Bronchus fibroblast of lung (primary cell): ENCODE results near the gene MORF4L2. TPM values are rescaled to one million over a fixed set of nuclear protein-coding genes. Genes with fewer than 3 reads are reported as not detected.

Experiments used
- total RNA-seq: library from RNA; depleted of rRNA; stranded (reverse); fragments of >200 nt; gene quantifications from 2 replicates; pipeline ENCODE4 v1.2.3, GENCODE V29; 2015

The MORF4L2 gene
- 382 and 609 TPM in 2 replicates for total RNA-seq

GRCh38 chrX:103686199-103687072, at the start of gene MORF4L2:
Gene MORF4L2, minus strand, starts transcription at chrX:103686699. Its CDS starts 9,672 bp downstream, at chrX:103677027.

GRCh38 chrX:103710609-103711008, 24.1 kb upstream of the MORF4L2 start, which contains the start of gene TMEM31:
Gene TMEM31, plus strand, starts transcription at chrX:103710909. Its CDS starts 1,350 bp downstream, at chrX:103712259.

GRCh38 chrX:103628386-103629317, 57.8 kb downstream of the MORF4L2 start, which contains the start of gene TCEAL1:
Gene TCEAL1, plus strand, starts transcription at chrX:103628975. Its CDS starts 942 bp downstream, at chrX:103629917.

Other genes with a start within 250 kb of the MORF4L2 start
- under 0.01 TPM in 1 of 2 replicates, not detected in the other for gene RAB40A, start 167.2 kb downstream of the MORF4L2 start, total RNA-seq
- gene TCEAL4, start 101.2 kb downstream of the MORF4L2 start, total RNA-seq = 25.0 and 29.6 TPM in 2 replicates
- gene TCEAL3, start 78.7 kb downstream of the MORF4L2 start, total RNA-seq = 12.3 and 25.6 TPM in 2 replicates
- 10.3 and 20.0 TPM in 2 replicates for gene TCEAL1, start 57.7 kb downstream of the MORF4L2 start, total RNA-seq
- not detected in 2 replicates for gene TMEM31, start 24.2 kb upstream of the MORF4L2 start, total RNA-seq
- under 0.01 and 1.5 TPM in 2 replicates for gene PLP1, start 90.1 kb upstream of the MORF4L2 start, total RNA-seq
- under 0.01 TPM in 2 replicates for gene RAB9B, start 145.6 kb upstream of the MORF4L2 start, total RNA-seq